GM10847 (cell line): ENCODE results near the gene PARP4.
A peak's percentile ranks its signal among the peaks of the same experiment; 100 is the strongest.

Experiments
- POLR2A ChIP-seq: IDR thresholded peaks from 2 replicates; pipeline ENCODE4 v1.6.1; 2011; ENCODE audit not compliant: insufficient read length; ENCODE audit errors: extremely low read depth

Gene PARP4

DNA sequence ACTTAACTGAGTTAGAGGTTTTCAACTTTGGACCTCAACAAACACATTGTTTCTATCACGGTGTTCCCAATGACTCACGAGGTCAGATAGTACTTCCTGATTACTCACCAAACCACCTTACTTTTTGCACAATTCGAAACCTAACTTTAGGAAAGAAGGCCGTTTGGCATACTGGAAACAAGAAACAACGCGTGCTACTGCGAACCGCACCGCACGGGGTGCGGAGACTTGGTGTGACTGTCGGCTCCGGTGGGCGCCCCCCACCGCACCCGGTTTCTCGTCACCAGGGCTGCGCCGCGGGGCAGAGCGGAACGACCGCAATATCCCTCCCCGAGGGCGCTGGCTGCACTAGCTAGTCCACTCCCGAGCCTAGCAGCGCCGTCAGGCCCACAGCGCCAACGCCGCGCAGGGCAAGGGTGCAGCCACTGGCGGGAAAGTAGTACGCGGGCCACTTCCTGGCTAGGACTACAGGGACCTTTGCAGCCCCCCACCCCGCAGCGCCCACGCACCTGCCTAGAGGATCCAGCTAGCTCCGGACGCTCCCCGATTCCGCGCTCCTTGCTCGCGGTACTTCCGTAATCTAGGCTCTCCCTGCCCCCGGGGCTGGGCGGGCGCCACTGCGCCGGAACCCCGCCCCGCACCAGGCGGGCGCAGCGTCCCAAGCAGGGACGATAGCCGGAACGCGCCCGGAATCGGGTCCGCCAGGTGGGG is at the start of gene PARP4:
Gene PARP4, minus strand, starts transcription at position 582 of the 711 bp plus-strand sequence. CDS start 9,002 bp downstream, outside the sequence.
- TF ChIP-seq POLR2A: peak; percentile 73

DNA sequence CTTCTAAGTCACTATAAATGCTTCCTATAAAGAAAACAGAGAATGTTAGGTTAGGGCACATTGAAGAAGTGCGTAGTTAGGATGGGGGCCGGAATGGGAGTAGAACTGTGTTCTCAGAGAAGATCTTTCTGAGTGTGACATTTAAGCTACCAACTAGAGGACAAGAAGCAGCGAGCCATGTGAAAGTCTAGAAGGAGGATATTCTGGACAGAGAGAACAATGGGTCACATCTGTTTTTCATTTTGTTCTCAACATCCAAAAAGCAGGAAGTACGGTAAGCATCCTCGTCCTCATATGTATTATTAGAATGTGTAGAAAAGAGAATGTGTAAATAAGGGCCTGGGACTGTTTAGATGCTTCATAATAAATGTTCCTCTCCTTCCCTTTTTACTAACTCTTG is 44.5 kb upstream of the PARP4 start:
- no peak for TF ChIP-seq POLR2A

DNA sequence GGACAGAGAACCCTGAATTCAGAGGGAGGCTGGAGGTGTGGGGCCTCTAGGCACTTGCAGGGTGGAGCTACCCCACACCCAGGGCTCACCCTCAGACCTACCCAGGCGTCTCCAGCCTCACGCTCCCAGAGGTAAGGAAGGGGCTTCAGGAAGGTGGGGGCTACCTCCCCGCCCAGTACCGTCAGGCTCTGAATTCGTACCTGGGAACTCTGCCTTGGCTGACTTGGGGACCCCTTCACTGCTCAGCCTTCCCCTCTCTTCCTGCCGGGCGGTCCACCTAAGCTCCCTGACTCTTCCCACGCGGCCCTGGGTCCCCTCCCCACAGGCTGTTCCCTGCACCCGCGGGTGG is 28.5 kb upstream of the PARP4 start:
- TF ChIP-seq POLR2A: no peak

DNA sequence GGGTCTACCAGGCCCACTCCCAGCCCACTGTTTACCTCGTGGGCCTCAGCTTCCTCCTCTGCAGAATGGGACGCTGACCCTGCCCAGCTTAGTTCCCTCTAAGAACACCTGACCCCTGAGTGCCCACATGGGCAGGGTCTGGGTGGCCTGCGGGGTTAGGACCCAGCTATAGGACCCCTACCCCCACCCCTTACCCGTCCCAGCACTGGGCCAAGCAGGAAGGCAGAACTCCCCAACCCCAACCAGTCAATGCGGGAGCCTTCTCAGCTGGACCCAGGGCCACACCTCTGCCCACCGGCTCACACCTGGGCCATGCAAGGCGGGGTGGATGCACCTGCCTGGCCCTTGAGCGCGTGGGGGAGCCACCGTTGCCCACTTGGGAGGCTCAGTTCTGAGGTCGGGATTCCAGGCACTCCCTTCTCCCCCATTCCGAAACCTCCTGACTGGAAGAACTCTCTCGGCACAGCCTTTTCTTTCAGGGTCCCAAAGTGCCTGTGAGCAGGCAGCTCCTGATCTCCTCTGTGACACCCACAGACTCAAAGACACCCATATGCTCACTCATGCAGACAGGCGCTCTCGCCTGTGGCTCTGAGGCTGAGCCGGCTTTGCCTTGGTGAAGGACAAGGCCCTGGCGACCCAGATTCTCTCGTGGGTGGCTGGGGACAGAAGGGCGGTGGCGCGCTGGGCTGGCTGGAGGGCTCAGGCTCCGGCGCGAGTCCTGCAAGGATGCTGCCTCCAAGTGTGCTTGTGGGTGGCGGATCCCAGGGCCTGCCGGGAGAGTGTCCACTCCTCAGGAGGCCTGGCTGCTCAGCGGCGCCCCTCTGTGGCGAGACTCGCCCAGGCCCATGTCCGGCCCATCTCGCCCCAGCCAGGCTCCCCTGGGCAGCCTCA is 27.9 kb upstream of the PARP4 start:
- no peak for TF ChIP-seq POLR2A

DNA sequence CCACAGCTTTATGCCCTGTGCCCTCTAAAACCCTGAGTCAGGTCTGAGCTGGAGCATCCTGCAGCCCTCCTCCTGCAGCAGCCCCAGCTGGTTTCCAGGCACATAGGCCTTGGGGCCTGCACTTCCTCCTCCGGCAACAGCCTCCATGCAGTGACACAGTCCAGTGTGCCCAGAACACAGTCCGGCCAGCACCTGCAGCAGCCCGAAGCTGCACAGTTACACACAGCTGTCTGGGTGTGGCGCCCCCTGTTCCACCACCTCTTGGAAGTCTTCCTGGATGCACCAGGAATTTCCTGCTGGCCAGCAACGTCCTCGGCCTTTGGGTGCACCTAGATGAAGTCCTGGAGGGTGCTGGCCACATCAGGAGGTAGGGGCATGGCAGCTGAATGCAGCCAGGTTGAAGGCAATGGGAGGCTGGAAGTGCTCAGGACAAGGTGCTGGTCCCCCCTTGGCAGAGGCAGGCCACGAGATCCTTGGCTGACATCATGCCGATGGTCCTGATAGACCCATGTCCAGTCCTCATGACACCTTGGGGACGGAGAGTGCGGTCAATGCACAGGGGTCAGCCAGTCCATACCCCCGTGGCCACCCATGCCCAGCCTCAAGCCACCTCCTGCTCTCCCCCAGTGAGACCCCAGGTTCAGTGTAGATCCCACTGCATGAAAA is 27.1 kb upstream of the PARP4 start:
- TF ChIP-seq POLR2A: no peak

DNA sequence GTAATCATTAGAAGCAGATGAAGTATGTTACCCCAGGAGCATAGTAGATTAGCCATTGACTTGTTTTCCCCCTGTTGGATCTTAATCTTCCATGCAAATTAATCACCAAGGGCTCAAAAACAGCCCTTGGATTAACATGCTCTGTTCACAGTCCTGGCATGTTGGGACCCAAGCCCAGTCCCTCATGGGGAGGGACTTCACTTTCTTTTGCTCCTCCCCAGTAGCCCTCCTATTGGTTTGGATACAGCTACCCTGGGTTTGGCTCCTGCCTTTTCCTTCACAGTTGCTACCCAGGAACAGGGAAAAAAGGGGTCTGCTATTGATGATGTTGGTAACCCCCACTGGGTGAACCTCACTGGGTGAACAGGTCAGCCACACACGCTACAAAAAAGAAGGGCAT is 16.9 kb upstream of the PARP4 start:
- no peak for TF ChIP-seq POLR2A

DNA sequence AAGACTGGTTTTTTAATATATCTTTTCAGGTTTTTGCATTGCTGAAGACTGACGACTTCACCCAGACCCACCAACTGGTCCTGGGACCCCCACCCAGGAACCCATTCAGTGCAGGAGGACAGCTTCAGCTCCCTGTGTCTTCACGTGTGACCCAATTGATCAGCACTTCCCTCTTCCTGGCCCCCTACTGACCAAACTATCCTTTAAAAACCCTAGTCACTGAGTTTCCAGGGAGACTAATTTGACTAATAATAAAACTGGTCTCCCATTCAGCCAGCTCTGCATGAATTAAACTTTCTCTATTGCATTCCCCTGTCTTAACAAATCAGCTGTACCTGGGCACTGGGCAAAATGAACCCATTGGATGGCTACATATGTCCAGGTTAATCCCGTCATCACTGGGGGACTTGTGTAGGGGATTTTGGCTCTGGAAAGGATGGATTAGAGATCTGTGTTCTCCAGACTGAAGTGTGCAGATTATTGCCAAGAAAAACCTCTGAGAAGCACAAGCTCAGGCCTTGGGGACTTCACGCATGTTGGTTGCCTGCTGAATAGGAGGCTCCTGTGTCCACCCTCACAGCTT is 16.3 kb upstream of the PARP4 start:
- no peak for TF ChIP-seq POLR2A

DNA sequence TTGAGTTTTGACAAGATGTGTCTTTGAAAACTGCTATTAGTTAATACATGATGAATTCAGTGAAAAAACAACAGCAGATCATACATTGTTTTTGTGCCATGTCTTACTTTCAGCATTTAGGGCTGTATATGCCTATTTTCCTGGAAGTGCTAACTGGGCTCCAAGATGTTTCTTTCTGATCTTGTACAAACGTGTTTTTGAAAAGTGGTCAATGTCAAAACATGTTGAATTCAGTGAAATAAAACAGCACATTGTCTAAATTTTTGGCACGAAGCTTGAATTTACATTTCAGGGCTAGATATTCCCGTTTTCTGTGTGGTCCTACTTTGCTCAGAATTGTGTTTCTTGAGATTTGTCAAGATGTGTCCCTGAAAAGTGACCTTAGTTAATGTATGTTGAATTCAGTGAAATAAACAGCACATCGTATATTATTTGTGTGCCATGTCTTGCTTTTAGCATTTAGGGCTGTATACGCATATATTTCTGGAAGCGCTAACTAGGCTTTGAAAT is 14.7 kb upstream of the PARP4 start:
- no peak for TF ChIP-seq POLR2A

DNA sequence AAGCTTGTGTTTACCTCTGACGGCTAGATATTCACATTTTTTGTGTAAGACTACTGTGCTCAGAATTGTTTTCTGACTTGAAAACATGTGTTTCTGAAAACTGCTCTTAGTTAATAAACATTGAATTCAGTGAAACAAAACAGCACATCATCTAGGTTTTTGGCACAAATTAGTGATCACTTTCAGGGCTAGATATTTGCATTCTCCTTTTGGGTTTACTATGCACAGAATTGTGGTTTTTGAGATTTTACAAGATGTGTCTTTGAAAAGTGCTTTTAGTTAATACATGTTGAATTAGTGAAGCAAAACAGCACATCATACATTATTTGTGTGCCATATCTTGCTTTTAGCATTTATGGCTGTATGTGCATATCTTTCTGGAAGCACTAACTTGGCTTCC is 8.2 kb upstream of the PARP4 start:
- TF ChIP-seq POLR2A: no peak

DNA sequence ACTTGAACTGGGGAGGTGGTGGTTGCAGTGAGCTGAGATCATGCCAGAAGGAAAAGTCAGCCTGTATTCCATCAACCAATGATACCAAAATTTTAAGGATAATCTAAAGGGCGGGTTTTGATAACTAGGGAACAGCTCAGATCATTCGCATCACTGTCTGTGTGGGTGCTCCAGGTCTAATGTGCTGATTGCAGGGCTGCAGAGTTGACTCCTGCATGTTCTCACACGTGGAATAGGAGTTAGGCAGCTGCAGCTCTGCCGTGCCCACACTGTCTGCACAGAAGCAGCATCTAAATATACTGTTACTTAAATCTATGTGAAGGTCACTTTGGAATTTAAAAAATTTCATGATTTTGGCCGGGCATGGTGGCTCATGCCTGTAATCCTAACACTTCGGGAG is 4.3 kb upstream of the PARP4 start:
- no peak for TF ChIP-seq POLR2A

DNA sequence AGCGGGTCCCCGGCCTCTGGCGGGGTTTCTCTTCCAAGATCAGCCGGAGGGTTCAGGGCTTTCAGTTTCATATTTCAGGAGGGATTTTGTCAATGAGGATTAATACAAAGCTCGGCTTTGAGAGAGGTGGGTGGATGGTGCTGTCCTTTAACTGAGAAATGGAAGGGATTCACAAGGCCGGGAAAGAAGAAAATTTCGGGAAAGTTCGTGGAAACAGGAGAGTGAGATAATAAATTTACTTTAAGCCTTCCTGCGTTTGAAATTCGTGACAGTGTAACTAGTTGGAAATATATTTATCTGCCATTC is 283 bp upstream of the PARP4 start:
- TF ChIP-seq POLR2A: peak; percentile 22

DNA sequence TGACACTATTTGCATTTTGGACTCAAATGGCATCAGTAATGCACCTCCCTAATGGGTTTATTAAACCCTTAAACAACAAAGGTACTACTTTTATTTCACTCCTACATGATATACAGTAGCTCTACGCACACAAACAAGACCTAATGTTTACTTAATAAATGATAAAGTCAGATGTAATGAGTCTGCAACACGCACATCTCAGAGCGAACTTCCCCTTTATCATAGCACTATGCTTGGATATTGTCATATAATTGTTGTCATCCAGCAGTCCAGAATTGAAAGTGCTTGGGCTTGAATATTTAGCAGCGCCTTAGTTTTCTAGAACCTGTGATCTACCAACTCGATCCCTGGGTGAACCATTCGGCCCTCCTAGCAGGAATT is 772 bp downstream of the PARP4 start:
- TF ChIP-seq POLR2A: no peak

DNA sequence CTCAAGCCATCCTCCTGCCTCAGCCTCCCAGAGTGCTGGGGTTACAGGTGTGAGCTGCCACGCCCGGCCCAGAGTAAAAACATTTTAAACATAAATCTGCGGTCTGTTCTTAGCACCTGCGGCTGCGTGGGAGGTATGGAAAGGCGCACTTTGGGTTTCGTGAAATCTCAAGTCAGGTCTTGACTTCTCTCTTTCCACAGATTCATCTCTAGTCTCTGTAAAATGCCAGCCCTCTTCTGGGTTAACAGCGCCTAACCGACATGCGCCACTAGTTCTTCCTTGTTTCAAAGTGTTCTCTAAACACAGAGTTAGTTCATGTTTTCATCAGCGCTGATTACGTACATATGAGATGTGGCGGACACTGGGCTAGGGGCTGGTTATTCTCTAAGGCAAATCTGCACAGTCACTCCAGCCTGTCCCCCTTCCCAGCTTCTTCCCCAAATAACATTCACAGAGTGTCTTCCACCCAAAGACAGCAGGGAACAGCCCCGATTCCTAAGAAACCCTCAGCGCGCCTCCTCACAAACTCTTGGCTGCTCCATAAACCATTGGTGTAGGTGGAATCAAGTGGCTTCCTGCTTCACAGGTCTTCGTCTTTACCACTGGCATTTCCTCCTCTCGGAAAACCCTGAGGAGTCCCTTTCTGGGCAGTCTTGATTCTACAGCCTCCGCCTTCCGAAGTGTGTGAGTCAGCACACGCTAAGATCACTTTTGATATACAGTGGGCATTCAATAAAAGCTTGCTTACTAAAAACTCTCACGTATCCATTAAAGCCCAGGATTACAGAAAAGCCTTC is 1.4 kb downstream of the PARP4 start:
- no peak for TF ChIP-seq POLR2A

DNA sequence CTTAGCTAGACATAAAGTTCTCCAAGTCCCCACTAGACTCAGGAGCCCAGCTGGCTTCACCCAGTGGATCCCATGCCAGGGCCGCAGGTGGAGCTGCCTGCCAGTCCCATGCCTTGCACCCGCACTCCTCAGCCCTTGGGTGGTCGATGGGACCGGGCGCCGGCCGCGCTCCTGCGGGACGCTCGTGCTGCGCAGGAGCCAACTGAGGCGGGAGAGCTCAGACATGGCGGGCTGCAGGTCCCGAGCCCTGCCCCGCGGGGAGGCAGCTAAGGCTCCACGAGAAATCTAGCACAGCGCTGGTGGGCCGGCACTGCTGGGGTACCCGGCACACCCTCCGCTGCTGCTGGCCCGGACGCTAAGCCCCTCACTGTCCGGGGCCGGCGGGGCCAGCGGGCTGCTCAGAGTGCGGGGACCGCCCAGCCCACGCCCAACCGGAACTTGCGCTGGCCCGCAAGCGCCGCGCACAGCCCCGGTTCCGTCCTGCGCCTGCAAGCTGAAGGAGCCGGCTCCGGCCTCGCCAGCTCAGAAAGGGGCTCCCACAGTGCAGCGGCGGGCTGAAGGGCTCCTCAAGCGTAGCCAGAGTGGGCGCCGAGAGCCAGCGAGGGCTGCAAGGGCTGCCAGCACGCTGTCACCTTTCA is 5.8 kb downstream of the PARP4 start:
- TF ChIP-seq POLR2A: no peak
